ENCODE measurements around the gene TLL1.

The TLL1 gene

DNA sequence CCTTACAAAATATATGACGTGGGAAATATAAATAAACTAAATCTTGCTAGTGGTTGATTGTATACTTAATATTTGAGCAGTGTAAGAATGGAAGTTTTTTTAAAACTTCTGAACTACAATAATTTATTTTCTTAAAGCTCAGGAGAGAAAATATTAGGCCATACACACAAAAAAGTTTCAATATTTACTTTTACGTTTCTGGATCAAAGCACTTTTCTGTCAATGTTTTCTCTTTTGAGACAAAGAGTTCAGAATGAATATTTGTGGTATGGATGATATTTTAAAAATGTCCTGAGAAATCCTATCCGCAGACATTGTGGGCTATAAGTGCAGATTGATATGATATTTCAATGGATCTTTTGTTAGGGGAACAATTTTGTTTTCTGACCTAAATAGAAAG lies 109.9 kb downstream of the TLL1 start:
- FAIRE-seq = no peak

DNA sequence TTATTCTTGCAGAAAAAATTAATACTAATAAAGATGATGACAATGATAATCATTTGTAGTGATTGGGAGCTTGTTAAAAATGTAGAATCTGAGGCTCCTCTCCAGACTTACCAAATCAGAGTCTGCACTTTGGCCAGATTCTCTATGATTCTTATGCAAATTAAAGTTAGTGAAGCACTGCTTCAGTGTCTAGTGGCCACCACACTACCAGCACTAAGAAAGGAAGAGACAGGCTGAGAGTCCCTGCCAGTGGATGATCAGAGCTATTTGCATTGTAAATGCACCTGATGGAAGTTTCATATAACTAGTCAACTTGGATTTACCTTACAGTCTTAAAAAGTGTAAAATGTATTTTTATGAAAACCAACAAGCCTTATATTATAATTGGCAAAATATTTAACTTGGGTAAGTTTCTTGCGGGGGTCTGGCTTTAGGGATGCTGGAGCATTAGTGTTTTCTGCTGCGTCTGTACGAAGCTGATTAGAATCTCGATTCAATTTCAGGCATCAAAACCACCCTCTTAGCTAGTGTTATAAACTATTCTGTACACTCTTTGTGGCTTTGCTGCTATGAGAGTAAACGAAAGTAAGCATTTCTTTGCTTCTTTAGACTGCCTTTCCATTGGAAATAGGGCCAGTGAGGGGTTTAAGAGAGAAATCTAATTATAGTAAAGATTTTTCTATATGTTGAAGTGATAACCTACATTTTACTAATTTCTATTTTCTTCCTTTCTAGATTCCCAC lies 114.1 kb downstream of the TLL1 start:
- FAIRE-seq = no peak

DNA sequence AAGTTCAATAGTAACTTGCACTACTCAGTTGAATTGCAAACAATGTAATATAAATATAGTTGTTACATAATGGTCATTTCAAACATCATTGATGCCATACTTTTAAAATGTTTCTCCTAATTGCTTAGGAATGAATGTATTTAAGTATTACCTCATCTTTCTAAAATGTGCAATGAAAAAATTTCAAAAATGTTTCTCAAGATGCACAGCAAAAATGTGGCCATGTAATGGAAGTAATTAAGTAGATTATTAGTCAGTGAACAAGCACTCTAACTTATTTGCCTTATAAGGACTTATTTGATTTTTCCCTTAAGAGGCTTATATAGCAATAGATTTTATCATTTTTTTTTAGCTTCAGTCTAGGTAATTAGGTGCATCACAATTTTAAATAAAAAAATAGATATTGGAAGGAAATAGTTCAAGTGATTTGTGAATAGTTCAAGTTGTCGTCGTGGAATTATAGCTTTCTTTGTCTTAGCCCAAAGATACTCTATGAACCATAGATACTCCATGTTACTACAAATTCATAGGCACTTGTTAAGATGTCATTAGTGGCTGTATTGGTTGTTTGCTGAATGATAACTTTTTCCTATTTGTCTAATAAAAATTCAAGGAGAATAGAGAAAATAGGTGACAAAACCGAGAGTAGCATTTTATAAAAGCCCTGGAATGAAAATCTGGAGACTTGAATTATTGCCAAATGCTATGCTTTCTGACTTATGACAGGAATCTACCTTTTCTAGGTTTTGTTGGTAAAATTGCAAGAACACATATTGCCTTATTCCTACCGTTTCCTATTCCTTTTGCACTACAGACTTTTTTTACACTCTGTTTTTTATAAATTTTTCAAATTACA lies 118.5 kb downstream of the TLL1 start:
- FAIRE-seq = peak; percentile 17

DNA sequence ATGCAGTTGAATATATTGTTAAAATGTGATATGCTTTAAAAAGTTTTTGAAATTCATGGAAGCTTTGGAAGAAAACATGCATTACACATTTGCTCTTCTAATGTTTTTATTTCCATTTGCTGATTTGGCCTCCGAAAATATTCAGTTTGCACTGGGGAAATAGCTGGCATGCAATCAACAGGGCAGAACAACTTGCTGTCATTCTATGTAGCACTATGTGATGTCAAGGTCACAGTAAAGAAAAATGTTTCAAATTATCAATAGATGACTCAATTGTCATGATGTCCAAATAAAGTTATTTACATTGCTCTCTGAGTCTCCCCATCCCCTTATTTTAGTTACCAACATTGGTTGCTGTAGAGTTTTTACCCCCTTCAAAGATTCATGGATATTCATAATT lies 119.2 kb downstream of the TLL1 start:
- peak; percentile 17 for FAIRE-seq

DNA sequence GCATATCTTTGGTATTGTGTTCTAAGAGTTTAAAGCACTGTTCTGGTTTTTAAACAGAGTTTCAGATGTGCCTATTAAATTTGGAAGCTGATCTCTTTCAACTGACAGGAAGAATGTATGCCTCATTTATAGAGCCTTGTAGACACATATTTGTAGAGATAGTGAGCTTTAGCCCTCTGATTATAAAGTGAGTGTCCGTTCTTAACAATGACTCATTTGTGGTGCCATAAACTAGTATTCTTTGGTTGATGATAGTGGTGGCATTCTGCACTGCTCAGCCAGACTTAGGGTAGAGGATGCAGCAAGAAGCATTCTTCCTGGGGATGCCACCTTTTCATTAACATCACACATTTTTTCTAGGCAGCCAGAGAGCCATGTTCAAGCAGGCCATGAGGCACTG lies 121.7 kb downstream of the TLL1 start:
- FAIRE-seq = no peak

DNA sequence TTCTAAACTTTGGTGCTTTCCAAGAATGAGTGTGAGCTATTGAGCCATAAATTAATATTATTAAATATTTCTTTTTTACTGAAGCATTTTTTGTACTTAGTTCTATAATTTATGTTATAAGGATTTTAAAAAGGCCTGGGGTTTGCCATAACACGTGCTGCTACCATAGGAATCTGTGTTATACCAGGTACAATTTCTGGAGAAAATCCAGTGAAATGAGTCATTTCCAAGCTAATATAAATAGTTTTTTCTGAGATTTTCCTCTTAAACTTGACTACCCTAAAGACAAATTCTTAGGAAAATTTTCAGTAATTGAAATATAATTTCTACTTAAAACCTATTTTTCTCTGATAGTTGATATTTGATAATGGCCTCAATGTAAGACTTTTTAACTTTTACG lies 130.8 kb downstream of the TLL1 start:
- FAIRE-seq = peak; percentile 58

DNA sequence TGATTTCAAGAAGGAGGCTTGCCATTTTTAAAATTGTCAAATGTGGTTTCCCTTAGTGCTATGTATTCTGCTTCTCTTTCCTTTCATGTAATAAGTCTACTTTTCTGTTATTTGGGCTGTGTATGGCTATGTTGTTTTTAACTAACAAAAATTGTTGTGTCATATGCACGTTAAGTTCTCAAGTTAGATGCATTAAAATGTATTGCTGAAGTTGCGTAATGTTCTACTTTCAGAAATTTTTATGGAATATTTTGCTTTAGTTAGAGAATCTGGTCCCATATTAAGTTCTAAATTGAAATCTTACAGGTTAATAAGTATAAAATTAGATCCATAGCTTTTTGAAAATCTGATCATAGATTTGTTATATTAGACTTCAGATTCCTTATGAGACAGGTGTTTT lies 133.2 kb downstream of the TLL1 start:
- peak; percentile 69 for FAIRE-seq

DNA sequence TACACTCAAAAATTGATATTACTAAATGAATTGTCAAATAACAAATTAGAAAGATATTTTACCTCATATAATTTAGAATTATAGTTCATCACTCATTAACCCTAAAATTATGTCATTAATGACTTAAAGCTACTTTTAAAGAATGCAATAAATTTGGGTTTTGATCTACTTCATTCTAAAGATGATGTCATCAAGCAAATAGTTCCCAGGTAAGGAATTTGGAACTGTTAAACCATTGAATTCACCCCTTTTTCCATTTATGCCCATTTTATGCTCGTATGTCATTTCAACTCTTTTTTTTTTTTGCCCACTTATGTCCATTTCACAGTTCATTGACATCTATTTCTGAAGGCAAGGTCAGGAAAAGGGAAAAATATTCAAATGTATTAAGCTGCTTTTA lies 135.5 kb downstream of the TLL1 start:
- FAIRE-seq = no peak

DNA sequence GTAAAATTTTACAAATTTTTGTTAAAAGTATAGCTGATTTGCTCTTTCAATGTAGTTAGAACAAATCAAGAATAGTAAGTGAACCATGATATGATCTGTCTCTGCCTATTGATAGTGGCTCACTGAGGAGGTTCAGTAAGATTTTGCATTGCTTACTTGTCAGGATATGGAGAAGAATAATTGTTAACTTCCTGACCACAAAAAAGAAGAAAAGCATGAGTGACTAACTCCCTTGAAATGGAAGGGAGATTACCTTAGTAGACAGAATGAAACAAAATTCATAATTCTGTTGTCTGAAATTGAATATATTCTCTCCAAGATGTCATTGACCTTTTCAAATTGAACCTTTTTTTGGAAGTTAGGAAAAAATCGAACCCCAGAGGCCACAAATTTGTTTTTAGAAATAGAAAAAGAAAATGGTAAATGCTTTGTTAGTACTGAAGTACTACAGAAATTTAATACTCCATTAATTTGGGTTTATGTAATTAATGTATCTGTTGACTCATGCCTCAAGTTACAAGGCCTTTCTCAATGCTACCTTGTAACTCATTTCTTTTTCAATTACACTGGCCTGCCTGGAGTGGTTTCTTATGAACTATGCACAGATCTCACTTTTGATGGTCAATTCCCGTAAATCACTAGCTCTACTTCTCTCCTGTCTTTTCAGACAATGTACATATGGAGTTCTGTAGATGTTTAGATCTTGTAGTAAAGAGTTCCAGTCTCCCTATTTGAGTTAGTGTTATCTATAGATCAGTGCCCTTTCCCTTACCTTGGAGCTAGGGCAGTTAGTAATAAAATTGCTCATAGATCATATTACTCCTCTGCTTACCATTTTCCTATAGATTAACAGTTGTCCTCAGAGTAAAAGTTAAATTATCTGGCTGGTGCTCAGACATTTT lies 139.3 kb downstream of the TLL1 start:
- peak; percentile 60 for FAIRE-seq

DNA sequence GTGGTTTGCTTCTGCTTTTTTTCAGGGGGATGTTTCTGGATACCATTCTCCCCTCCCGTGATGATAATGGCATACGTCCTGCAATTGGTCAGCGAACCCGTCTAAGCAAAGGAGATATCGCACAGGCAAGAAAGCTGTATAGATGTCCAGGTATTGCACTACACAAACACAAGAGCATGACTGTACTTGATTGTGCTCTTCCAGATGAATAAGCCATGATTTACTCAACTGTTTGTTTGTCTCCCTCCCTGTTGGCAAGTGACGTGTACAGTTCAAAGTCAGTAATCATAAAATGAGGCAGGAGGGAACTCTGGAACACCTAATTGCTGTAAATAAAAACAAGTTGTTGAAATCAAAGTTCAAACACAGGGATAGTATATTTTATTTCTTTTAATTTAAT lies 141.4 kb downstream of the TLL1 start:
- no peak for FAIRE-seq

DNA sequence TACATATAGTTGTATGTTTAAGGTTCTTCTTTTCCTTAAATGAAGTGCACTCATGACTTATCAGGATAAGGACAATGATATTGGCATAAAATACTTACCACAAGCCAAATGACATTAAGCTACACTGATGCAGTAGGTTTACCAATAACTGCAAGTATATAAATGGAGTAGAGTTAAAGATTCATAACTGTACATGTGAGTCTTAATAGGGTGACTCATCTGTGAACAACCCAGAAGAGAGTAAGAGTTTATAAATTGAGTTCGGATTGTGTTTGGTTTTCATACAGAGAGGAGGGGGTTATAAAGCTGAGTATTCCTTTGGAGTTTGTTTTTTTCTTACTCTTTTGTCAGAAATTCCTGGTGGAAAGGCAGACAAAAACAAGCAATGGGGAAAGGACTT lies 144.8 kb downstream of the TLL1 start:
- no peak for FAIRE-seq

DNA sequence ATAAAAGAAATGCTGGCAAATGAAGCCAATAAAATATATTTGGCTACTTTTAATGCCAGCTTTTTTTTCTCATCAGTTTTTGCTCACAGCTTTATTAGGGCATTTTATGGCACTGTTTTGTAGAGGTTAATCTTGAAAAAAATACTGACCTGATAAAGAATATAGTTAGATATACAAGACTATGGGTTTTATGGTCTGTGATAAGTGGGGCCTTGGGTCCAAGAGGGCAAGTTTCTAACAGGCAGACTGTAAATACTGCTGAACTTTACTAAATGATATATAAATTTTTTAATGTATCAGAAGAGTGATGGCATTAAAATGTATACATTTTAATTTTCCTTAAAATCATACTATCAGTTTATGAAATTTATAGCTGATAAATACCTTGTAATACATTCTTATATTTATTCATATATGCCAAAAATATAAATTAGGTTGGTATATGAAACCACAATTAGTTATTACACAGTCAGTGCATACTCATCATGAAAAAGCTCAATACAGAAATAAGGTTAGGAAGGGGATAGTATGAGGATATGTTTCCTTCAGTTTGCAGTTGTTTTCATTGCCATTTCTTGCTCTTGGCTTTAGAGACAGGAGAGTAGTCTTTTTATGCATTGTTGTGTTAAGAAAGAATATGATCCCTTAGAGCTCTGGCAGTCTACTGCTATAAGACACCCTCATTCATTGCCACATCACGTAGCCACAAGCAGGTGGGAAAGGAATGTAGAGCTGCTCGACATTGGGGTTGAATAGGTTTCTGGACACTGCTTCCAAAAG lies 146.6 kb downstream of the TLL1 start:
- FAIRE-seq = peak; percentile 31

DNA sequence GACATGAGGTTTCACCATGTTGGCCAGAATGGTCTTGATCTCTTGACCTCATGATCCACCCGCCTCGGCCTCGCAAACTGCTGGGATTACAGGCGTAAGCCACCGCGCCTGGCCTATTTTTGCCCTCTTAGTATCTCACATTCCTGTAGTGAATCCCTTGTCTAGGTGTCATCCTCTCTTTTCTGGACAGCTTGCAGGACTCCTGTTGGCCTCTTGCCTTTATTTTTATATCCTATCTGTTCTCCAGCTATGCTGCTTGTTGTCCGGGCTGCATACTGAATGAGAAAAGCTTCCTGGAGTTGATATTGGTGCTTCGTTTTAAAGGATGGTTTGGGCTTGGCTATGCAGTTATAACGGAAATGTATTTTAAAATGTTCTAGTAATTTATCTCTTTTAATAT lies 148.6 kb downstream of the TLL1 start:
- FAIRE-seq = no peak

DNA sequence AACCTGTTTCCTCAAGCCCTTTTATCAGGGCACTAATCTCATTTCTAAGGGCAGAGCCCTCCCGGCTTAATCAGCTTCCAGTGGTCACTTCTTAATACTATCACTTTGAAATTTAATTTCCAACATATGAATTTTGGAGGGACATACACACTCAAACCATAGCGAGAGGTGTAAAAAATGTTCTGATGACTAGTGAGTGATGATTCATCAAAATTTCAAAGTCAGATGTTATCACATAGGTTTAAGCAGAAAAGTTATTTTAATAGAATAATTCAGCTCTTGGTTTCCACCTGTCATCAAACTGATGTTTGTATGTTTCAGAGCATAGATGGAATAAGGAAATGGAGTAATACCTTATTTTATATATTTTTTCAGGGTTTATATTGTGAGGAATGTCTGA lies 161.9 kb downstream of the TLL1 start:
- no peak for FAIRE-seq

DNA sequence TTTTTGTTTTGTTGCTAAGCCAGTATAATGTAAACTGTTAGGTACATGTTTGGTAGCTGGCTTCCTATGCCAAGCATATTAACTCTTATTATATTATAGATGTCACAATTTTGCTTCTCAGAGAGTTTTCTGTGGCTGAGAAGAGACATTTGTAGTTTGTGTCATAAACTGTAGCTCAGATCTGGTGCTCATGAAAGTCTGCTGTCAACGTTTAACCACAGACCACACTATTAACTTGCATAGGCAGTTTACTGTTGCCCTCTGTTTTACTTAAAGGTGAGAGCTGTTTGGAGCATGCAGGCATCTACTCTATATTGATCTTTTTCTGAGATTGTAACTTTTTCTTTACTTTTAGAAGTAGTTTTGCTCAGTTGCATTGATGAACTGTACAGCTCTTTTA lies 166.8 kb downstream of the TLL1 start:
- FAIRE-seq = peak; percentile 33

DNA sequence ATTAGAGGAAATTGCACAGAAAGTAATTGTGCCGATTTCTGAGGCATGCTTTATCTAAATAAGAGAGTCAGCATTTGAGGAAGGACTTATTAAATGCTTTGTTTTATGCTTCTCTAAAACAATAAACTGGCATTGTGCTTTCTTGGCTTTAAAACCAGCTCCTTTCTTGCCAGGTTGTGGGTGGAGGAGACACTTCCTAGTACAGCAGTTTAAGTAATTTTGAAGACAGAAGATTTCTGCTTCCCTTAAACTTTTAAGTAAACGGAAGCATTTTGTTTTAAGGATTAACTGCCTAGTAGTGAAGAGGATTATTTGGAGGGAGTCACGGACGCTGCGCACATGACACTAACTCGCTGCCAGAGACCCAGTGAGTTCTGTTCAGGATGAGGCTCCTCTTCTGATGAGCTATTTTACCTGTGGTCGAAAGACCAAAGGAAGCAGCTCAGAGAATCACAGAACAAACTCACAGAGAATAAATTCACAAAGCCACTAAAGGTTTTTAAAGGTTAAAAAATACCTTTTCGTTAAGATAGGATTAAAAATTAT lies 169.5 kb downstream of the TLL1 start:
- peak; percentile 37 for FAIRE-seq

DNA sequence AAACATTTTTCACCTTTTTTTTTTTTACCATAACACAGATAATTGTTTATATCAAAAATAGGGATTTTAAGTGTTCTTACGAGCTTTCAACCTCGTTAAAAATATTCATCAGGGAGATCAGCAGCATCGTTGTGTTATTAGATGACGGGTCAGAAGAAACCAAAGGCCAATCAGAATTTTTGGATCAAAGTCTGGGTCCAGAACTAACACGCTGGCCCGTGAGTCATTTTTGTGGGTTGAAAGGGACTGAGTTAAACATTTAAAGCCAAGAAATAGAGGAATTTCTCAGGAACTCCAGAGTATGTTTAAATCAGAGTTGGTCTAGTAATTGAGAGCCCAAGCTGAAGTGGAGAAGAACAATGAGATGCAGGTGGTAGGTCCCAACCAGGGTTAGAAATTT lies 170.8 kb downstream of the TLL1 start:
- FAIRE-seq = no peak

DNA sequence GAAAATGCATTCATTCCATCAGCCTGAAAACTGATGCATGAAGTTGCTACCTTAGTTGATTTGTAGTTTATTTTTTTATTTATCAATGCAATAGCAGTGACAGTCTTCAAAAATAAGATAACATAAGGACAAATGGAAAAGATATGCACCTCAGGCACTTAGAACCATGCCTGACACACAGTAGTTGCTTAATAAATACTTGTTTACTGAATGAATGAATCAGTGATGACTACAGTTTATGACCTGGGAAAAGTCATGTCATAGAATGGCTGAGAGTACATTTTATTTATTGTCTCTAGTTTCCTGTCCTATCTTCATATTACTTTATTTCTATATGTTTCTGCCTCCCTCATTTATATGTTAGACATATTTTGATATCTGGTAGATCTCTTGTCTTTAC lies 171.8 kb downstream of the TLL1 start:
- FAIRE-seq = no peak

DNA sequence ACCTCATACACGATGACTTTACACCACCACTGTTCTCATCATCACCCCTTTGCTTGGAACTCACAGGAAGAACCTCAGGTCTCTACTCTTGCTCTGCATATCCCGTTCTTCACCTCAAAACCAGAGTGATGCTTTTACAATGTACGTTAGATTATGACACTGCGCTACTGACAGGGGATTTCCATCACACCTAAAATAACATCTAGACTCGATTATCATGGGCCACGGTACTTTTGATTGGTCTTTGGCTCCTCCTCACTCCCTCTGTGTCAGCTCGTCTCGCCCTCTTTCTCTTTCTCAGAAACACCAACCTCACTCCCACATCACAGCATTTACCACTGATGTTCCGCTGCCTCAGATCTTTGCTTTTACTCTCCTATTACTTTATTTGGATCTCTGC lies 172.4 kb downstream of the TLL1 start:
- FAIRE-seq = no peak

DNA sequence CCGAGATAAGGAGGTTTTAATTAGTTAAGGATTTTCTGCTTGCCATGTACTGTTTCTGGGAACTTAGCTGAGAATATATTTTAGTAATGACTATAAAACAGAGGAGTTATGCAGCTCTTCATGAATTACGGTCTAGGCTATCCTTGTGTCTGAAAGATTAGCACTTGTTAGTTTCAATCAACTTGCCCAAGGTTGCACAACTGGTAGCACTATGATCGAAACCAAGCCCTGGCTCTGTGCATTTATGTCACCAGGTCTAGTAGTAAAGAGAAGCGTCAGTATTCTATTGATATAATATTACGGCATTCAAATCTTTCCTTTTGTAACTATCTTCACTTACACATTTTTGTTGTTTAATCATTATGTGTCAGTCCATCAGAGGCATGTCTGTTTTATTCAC lies 176.0 kb downstream of the TLL1 start:
- no peak for FAIRE-seq

DNA sequence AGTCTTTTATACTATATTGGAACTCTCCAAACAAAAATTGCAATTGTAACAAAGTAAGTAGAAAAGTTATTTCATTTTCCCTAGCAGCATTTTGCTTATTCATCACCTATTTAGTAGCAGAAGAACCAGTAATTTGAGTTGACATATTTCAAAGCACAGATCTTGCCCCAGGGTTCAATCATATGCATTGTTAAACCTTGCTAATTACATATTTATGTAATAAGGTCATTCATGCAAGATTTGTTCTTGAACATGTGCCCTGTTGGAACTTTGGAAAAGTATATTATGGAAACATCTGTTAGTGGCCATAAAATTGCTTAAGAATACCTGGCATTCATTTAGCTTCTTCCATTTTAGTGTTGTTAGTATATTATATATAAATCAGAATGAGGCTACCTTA lies 191.7 kb downstream of the TLL1 start:
- FAIRE-seq = no peak

DNA sequence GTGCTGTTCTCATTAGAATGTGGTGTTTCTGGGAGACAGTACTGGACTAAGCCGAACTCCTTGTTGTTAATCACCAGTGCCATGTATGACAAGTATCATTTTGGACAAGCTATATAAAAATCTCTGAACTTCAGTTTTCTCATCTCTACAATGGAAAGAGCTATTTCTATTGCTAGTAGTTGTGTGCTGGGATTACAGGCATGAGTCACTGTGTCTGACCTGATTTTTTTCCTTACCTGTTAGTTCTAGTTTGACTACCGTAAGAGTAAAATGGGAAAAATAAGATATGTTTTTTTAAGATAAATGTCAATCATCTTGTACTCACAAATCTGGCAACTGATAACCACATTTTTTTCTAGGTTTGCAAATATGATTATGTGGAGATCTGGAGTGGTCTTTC lies 192.3 kb downstream of the TLL1 start:
- FAIRE-seq = no peak

Data from G401.6 (cell line).